ENCODE measurements around the gene TM7SF2. TPM values are rescaled to one million over a fixed set of nuclear protein-coding genes. Genes with fewer than 3 reads are reported as not detected.

Gene TM7SF2
- total RNA-seq, 1 experiment from 2014 or later, result 49.5 TPM

DNA sequence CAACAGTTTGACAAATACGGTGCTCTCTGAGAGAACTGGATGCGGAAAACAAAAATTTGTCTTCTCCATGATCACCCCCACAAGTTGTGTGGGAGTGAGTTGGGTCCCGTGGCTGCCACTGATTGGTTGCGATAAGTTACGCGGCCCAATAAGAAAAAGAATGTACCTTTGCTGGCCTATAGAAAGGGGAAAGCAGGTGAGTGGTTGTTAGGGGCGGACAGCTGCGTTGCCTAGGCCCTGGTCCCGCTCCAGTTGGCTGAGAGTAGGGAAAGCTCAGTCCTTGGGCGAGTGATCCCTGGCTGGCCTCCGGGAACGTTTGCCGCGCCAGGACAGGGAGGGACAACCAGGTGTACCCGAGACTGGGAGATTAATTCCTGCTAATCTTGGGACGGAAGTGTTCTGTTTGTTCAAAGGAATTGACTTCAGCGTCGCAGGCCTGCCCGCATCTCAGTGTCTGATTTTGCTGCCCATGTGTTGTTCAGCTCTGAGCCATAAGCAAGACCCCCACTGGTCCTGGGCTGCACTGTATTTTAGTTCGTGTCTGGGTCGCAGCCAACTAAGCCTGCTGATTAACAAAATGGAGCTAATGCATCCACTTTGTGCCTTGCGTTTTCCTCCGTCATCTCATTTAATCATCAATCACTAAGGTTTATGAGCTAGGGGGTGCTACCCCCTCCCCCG is 23.4 kb downstream of the TM7SF2 start:
- TSS peak; percentile 72 for BruUV-seq (replicated peaks)
- Histone ChIP-seq H4K20me1 (ENCODE audit: insufficient read depth) (peaks cover 21% of the 10 kb centered on the region), H3K9me3 (ENCODE audit: insufficient read depth, low read depth) (no peaks in the 10 kb centered on the region), H3K4me1 (replicated peaks; ENCODE audit: insufficient read depth) (peaks cover 19% of the 10 kb centered on the region), H3K36me3 (ENCODE audit: low read depth) (peaks cover 24% of the 10 kb centered on the region), H2AFZ (peak overlapping the region; percentile 80), H3K79me2 (ENCODE audit: low read depth) (peaks cover 35% of the 10 kb centered on the region), H3K4me3 (peak overlapping the region; percentile 92), H3K9me2 (ENCODE audit: insufficient read depth) (no peaks in the 10 kb centered on the region), H3K4me2 (peak overlapping the region; percentile 89), H3F3A (ENCODE audit: insufficient read depth, low read depth) (peaks cover 26% of the 10 kb centered on the region), H3K27ac (peak overlapping the region; percentile 92), H3K27me3 (ENCODE audit: insufficient read depth, low read depth) (no peaks in the 10 kb centered on the region)
- intact Hi-C loops (cut with micrococcal nuclease; ENCODE audit: unreplicated experiment), result loop anchor here (1.0 kb wide), 2 partner anchors 15 to 48 kb away; no protein-coding TSS in a partner anchor
- CTCF ChIA-PET, result interaction anchor here (0.6 to 1.3 kb wide), 4 partner anchors 12 to 195 kb away, joined by 3 to 5 read pairs (median 4); partner anchors contain the start of gene CAPN1
- TF ChIP-seq, protein P1, sequence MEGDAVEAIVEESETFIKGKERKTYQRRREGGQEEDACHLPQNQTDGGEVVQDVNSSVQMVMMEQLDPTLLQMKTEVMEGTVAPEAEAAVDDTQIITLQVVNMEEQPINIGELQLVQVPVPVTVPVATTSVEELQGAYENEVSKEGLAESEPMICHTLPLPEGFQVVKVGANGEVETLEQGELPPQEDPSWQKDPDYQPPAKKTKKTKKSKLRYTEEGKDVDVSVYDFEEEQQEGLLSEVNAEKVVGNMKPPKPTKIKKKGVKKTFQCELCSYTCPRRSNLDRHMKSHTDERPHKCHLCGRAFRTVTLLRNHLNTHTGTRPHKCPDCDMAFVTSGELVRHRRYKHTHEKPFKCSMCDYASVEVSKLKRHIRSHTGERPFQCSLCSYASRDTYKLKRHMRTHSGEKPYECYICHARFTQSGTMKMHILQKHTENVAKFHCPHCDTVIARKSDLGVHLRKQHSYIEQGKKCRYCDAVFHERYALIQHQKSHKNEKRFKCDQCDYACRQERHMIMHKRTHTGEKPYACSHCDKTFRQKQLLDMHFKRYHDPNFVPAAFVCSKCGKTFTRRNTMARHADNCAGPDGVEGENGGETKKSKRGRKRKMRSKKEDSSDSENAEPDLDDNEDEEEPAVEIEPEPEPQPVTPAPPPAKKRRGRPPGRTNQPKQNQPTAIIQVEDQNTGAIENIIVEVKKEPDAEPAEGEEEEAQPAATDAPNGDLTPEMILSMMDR (conservative IDR thresholded peaks at IDR 0.05), result no peak
- TF ChIP-seq EZH2 (IDR thresholded peaks at IDR 0.05; ENCODE audit: low read depth), result no peak
- peak; percentile 95 to 99 for DNase-seq
- POLR2A ChIA-PET (ENCODE audit: unreplicated experiment), result interaction anchor here (0.6 to 1.4 kb wide), 17 partner anchors 10 to 475 kb away, joined by 3 to 25 read pairs (median 5); partner anchors contain the start of genes CAPN1, FAU, MRPL49 and SF1

DNA sequence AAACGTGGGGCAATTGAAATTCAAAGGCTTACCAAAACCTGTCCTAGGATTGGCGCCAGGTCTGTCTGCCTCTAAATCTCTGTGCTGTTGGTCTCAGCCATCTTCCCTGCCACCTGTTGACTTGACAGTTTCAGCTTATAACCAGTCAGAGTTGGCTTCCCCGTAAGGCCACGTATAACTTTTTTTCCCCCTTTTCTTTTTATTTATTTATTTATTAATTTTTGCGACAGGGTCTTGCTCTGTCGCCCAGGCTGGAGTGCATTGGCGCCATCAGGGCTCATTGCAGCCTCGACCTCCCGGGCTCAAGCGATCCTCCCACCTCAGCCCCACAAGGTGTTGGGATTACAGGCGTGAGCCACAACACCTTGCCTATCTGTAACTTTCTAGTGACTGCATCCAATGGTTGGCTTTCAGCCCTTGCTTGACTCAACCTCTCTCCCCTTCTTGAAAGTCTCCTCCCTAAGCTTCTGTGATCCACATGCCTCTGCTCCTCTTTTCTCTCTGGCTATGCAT is 24.0 kb downstream of the TM7SF2 start:
- BruUV-seq (replicated peaks), result no TSS peak

DNA sequence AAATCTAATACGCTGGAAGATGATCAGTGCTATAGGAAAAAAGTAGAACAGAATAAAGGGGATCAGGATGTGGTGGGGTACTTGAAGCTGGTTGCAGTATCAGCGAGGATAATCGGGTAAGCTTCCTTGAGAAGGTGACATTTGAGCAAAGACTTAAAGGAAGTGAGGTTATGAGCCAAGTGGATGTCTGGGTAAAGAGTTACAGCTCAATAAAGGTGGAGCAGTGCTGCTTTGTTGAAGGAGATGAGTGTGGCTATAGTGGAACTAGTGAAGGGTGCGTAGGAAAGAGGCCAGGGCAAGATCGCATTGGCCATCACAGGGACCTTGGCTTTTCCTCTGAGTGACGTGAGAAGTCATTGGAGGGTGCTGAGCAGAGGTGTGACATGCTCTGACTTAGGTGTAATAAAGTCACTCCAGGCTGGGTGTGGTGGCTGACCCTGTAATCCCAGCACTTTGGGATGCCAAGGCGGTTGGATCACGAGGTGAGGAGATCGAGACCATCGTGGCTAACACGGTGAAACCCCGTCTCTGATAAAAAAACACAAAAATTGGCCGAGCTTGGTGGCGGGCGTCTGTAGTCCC is 24.9 kb downstream of the TM7SF2 start:
- ChIA-PET POLR2A (ENCODE audit: unreplicated experiment) (no interaction called here), CTCF (interaction anchor here (0.6 to 0.7 kb wide), 3 partner anchors 17 to 184 kb away, joined by 3 to 6 read pairs (median 4); no protein-coding TSS in a partner anchor)
- Histone ChIP-seq H3K79me2 (ENCODE audit: low read depth) (peaks cover 31% of the 10 kb centered on the region), H2AFZ (no peak overlapping the region), H3K4me1 (replicated peaks; ENCODE audit: insufficient read depth) (peaks cover 19% of the 10 kb centered on the region), H4K20me1 (ENCODE audit: insufficient read depth) (peaks cover 15% of the 10 kb centered on the region), H3K4me3 (no peak overlapping the region), H3K9me2 (ENCODE audit: insufficient read depth) (no peaks in the 10 kb centered on the region), H3K27ac (peak overlapping the region; percentile 92; the same call in 1 of the 2 replicates), H3K9me3 (ENCODE audit: insufficient read depth, low read depth) (no peaks in the 10 kb centered on the region), H3K4me2 (no peak overlapping the region; the same call in 1 of the 2 replicates), H3K36me3 (ENCODE audit: low read depth) (peaks cover 14% of the 10 kb centered on the region), H3F3A (ENCODE audit: insufficient read depth, low read depth) (peaks cover 16% of the 10 kb centered on the region), H3K27me3 (ENCODE audit: insufficient read depth, low read depth) (no peaks in the 10 kb centered on the region)
- TF ChIP-seq, protein P1 (conservative IDR thresholded peaks at IDR 0.05), result no peak
- TF ChIP-seq EZH2 (IDR thresholded peaks at IDR 0.05; ENCODE audit: low read depth), result no peak
- no TSS peak for BruUV-seq (replicated peaks)
- intact Hi-C loops (cut with micrococcal nuclease; ENCODE audit: unreplicated experiment), result no loop called here
- DNase-seq, result no peak

More for the DNA sequence above, 24.0 kb downstream of the TM7SF2 start:
- Histone ChIP-seq H4K20me1 (ENCODE audit: insufficient read depth) (peaks cover 21% of the 10 kb centered on the region), H3K4me2 (peak overlapping the region; percentile 83), H3K9me2 (ENCODE audit: insufficient read depth) (no peaks in the 10 kb centered on the region), H3K27ac (peak overlapping the region; percentile 92), H3K4me3 (peak overlapping the region; percentile 92), H3K79me2 (ENCODE audit: low read depth) (peaks cover 35% of the 10 kb centered on the region), H3K4me1 (replicated peaks; ENCODE audit: insufficient read depth) (peaks cover 19% of the 10 kb centered on the region), H3K9me3 (ENCODE audit: insufficient read depth, low read depth) (no peaks in the 10 kb centered on the region), H2AFZ (peak overlapping the region; percentile 80), H3K27me3 (ENCODE audit: insufficient read depth, low read depth) (no peaks in the 10 kb centered on the region), H3K36me3 (ENCODE audit: low read depth) (peaks cover 23% of the 10 kb centered on the region), H3F3A (ENCODE audit: insufficient read depth, low read depth) (peaks cover 25% of the 10 kb centered on the region)
- CTCF ChIA-PET, result interaction anchor here (0.6 to 1.3 kb wide), 4 partner anchors 12 to 194 kb away, joined by 3 to 5 read pairs (median 4); partner anchors contain the start of gene CAPN1
- POLR2A ChIA-PET (ENCODE audit: unreplicated experiment), result interaction anchor here (0.6 to 1.4 kb wide), 10 partner anchors 10 to 476 kb away, joined by 3 to 25 read pairs (median 6); partner anchors contain the start of genes CAPN1, FAU and MRPL49
- no peak for TF ChIP-seq EZH2 (IDR thresholded peaks at IDR 0.05; ENCODE audit: low read depth)
- TF ChIP-seq, protein P1 (conservative IDR thresholded peaks at IDR 0.05), result no peak
- intact Hi-C loops (cut with micrococcal nuclease; ENCODE audit: unreplicated experiment), result loop anchor here (1.0 kb wide), 2 partner anchors 15 to 48 kb away; no protein-coding TSS in a partner anchor
- DNase-seq, result no peak
